Measurements from ENCODE around the gene PXDN.
"Not testable (repeated sequence)": the region's sequence is repeated elsewhere in the genome, so short reads cannot be mapped to it uniquely, and the experiment has no call there.

PXDN gene

GRCh38 chr2:1744446-1745170 lies at the start of gene PXDN:
TSS of gene PXDN (minus strand) at chr2:1744515. CDS start at chr2:1744455, 60 bp downstream.
- DNase-seq = no peak

GRCh38 chr2:1793868-1794445 lies 49.6 kb upstream of the PXDN start:
- no peak for DNase-seq

GRCh38 chr2:1793001-1793867 lies 48.9 kb upstream of the PXDN start:
- no peak for DNase-seq

GRCh38 chr2:1791685-1792435 lies 47.5 kb upstream of the PXDN start:
- DNase-seq = peak; percentile 51

GRCh38 chr2:1791006-1791605 lies 46.8 kb upstream of the PXDN start:
- no peak for DNase-seq

GRCh38 chr2:1790473-1790872 lies 46.2 kb upstream of the PXDN start:
- DNase-seq = no peak

GRCh38 chr2:1789610-1790009 lies 45.3 kb upstream of the PXDN start:
- DNase-seq = no peak

GRCh38 chr2:1788478-1788959 lies 44.2 kb upstream of the PXDN start:
- DNase-seq = no peak

GRCh38 chr2:1787755-1788477 lies 43.6 kb upstream of the PXDN start:
- DNase-seq = peak; percentile 35

- no peak for DNase-seq
These were observed 40.8 kb upstream of the PXDN start for GRCh38 chr2:1784986-1785617.

GRCh38 chr2:1784087-1784486 lies 39.8 kb upstream of the PXDN start:
- DNase-seq = no peak

- no peak for DNase-seq
These were observed 38.2 kb upstream of the PXDN start for GRCh38 chr2:1782514-1782913.

- no peak for DNase-seq
These were observed 37.2 kb upstream of the PXDN start for GRCh38 chr2:1781291-1782080.

GRCh38 chr2:1780693-1781092 lies 36.4 kb upstream of the PXDN start:
- DNase-seq = no peak

- not testable (repeated sequence) for DNase-seq
These were observed 35.7 kb upstream of the PXDN start for GRCh38 chr2:1780054-1780453.

GRCh38 chr2:1778566-1778965 lies 34.3 kb upstream of the PXDN start:
- DNase-seq = no peak

GRCh38 chr2:1777781-1778180 lies 33.5 kb upstream of the PXDN start:
- no peak for DNase-seq

GRCh38 chr2:1777156-1777555 lies 32.8 kb upstream of the PXDN start:
- no peak for DNase-seq

- no peak for DNase-seq
These were observed 31.3 kb upstream of the PXDN start for GRCh38 chr2:1775511-1776035.

GRCh38 chr2:1774929-1775328 lies 30.6 kb upstream of the PXDN start:
- no peak for DNase-seq
